Measurements from ENCODE around the gene SEMA3E.
"Not testable (repeated sequence)": the region's sequence is repeated elsewhere in the genome, so short reads cannot be mapped to it uniquely, and the experiment has no call there.

The SEMA3E gene

DNA sequence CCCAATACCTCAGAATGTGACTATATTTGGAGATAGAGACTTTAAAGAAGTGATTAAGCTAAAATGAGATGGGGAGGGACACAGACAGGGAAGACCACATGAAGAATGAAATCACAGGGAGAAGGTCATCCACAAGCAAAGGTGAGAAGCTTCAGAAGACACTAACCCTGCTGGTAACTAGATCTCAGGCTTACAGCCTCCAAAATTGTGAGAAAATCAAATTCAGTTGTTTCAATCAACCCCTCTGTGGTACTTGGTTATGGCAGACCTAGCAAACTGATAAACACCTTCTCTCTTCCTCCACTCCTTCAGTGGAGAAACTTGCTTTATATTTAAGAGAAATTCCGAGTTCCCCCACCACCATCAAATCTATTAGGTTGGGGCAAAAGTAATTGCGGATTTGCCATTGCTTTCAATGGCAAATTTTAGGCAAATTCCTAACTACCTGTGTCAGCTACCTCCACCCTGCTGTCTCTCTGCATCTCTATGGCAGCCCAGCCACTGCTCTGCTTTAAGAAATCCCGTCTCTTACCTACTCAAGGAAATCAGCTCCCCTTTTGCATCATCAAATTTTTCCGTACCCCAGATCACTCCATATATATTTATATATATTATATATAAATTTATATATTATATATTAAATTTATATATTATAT, 38.2 kb downstream of the SEMA3E start:
- Mint-ChIP-seq H3K36me3 (ENCODE audit: low read depth) (no peaks in the 10 kb centered on the region), H3K9me3 (no peaks in the 10 kb centered on the region), H3K27ac (no peak overlapping the region), H3K4me1 (ENCODE audit: low read depth) (no peaks in the 10 kb centered on the region), H3K27me3 (no peaks in the 10 kb centered on the region), H3K4me3 (no peak overlapping the region)

DNA sequence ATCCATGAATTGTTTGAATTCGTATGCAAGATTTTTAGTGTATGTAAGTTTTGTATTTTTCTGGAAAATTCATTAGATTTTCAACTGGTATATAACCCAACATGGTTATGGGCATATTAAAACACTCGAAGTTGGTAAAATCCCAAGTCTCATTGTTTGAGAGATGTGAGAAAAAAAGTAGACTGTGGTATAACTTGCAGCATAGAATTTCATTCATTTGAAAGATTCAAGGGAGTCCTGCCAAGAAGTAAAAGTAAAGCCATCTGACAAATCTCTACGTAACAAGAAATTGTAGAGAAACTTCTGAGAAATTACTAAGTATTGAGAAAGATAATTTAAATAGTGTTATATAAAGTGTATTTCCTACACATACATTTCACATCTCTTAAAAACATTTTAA, 40.2 kb downstream of the SEMA3E start:
- Mint-ChIP-seq H3K4me1 (ENCODE audit: low read depth) (no peaks in the 10 kb centered on the region), H3K27ac (no peak overlapping the region)

DNA sequence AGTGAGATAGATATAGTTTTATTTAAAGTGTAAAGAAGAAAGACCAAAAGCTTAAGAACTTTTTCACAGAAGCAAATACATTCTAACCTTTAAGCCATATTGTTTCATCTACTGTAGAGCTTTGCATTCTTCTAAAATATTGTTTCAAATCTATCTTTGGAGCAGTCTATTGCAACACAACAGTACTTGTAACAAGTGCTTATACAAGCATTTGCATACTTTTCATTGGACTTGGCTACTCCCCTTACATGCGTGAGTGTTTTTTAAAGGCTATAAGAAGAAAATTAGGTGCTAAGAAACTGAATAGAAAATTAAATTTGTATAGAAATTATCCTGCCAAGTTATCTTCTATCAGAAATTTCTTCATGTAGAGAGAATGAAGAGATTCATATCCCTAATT, 45.3 kb downstream of the SEMA3E start:
- Mint-ChIP-seq H3K36me3 (ENCODE audit: low read depth) (no peaks in the 10 kb centered on the region), H3K27ac (no peak overlapping the region), H3K4me1 (ENCODE audit: low read depth) (no peaks in the 10 kb centered on the region)

More for the DNA sequence above, 40.2 kb downstream of the SEMA3E start:
- no peaks in the 10 kb centered on the region for H3K36me3 Mint-ChIP-seq (ENCODE audit: low read depth)
- no peaks in the 10 kb centered on the region for H3K27me3 Mint-ChIP-seq
- H3K4me3 Mint-ChIP-seq, result no peak overlapping the region
- no peaks in the 10 kb centered on the region for H3K9me3 Mint-ChIP-seq

DNA sequence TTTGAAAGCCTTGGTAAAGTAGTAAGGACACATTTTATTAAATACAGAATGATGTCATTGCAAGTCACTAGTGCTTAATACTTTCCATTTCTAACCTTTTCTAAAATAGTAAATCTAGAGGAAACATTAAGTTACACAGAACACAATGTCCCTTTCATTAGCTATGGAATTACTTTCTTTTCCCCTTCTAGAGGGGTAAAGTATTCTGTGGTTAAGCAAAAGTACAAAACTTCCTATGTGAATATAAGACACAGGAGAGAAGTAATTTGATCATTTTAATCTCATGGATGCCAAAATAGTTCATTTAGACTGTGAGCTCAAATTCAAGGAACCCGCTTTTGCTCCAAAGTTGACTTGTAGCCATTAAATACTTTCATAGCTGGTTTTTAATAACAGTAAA, 49.8 kb downstream of the SEMA3E start:
- H3K36me3 Mint-ChIP-seq (ENCODE audit: low read depth), result no peaks in the 10 kb centered on the region
- no peaks in the 10 kb centered on the region for H3K27me3 Mint-ChIP-seq
- H3K4me1 Mint-ChIP-seq (ENCODE audit: low read depth), result no peaks in the 10 kb centered on the region
- H3K27ac Mint-ChIP-seq, result no peak overlapping the region
- H3K4me3 Mint-ChIP-seq, result no peak overlapping the region
- H3K9me3 Mint-ChIP-seq, result peaks cover 6% of the 10 kb centered on the region

More for the DNA sequence above, 45.3 kb downstream of the SEMA3E start:
- Mint-ChIP-seq H3K27me3 (no peaks in the 10 kb centered on the region), H3K9me3 (peaks cover 6% of the 10 kb centered on the region), H3K4me3 (no peak overlapping the region)

DNA sequence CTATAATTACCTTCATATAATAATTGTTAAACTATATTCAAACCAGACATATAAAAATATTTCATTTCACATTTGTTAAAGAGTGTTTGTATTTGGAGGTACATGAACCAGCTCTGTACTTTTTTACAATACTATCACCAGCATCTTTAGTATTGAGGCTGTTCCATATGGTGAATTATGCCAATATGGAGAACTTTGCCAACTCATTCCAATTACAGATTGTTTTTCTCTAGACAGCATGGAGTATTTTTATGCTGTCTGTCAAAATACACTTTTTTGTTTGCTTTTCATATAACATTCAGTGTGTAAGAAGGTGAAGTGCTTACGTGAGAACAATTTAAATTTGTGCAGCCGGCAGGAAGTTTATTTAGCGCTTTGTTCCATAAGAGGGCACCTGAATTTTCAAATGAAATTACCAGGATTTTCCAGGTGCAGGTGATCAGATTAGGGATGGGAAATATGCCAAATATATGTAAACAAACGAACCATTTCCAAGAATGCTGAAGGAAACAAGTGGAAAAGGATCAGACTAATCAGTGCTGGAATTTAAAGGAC, 54.9 kb downstream of the SEMA3E start:
- Mint-ChIP-seq H3K9me3 (no peaks in the 10 kb centered on the region), H3K4me1 (ENCODE audit: low read depth) (no peaks in the 10 kb centered on the region), H3K36me3 (ENCODE audit: low read depth) (no peaks in the 10 kb centered on the region), H3K27me3 (no peaks in the 10 kb centered on the region), H3K4me3 (no peak overlapping the region), H3K27ac (no peak overlapping the region)

DNA sequence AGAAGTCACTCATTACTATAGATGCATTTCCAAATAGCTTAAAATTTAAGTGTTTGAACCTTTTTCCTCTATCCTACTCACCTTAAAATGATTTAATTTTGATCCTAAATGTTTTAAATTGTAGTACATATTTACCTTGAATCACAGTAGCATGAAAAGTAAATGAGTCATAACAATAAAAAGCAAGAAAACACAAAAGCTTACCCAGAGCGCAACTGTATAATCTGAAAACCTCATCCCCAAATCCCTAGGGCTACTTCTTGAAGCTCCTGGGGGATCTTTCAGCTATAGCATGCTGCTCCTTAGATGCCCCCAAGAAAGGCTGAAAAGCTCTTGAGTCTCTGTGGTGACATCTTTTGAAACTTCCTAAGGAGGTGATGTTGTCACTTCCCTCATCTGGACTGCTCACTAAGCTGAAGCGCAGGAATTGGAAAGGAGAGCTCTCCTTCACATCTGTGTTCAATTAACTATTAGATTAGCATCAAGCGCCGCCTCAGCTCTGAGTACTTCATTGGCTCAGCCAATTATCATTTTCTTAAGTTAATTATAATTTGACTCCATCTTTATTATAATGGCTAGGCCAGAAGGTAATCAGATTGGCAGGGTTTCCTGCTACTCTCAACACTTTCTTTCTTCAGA, 60.2 kb downstream of the SEMA3E start:
- Mint-ChIP-seq H3K27me3 (no peaks in the 10 kb centered on the region), H3K36me3 (ENCODE audit: low read depth) (no peaks in the 10 kb centered on the region), H3K9me3 (no peaks in the 10 kb centered on the region), H3K4me1 (ENCODE audit: low read depth) (no peaks in the 10 kb centered on the region), H3K27ac (no peak overlapping the region), H3K4me3 (no peak overlapping the region)

DNA sequence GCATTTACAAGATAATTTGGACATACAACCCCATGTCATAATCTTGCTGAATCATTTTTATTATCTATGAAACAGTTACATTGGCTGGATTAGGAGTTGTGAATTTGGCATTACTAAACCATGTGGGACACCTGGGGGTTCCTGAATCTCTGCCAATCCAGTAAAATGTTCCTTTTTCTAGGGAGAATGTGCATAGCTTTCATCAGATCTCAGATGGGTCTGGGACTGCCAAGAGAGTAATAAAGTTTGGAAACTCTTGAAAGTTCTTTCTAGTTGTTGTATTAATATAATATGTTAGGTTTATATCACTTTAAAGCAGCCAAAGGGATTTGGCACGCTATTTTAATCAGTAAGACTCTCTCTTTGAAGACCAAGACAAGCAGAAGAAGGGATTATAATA, 62.7 kb downstream of the SEMA3E start:
- Mint-ChIP-seq H3K27me3 (no peaks in the 10 kb centered on the region), H3K9me3 (no peaks in the 10 kb centered on the region), H3K4me3 (no peak overlapping the region), H3K36me3 (ENCODE audit: low read depth) (no peaks in the 10 kb centered on the region), H3K4me1 (ENCODE audit: low read depth) (no peaks in the 10 kb centered on the region), H3K27ac (no peak overlapping the region)

DNA sequence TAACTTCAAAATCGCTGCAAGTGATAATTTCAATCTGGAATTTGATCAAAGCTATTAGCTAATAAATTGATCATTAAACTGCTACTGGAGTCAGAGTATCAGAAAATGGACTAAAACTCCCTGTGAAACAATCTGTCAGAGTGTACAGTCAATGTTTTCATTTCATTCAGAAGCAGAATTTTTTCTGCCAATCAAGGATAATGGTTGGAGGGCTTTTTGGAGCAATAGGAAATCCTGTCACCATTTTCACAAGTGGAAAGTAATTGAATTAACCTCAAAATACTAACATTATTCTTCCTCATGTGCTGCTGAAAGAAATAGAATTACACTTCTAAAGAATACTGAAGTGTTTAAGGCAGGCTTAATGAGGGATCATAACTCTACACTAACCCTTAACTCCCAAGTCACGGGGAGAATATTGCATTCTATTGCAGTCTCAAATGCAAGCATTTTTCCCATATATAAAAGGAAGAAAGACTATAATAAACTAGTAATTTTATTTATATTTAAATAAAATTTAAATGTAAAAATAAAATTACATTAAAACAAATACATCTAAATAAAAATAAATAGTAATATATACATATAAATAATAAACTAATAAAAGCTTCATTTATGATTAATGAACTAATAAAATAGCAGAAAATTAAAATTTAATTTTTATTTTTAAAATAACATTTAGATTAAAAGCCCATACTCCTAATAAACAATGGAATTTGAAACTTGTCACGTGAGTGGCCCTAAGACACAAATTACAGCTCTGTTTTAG, 67.1 kb downstream of the SEMA3E start:
- no peaks in the 10 kb centered on the region for H3K36me3 Mint-ChIP-seq (ENCODE audit: low read depth)
- H3K27me3 Mint-ChIP-seq, result no peaks in the 10 kb centered on the region
- no peaks in the 10 kb centered on the region for H3K4me1 Mint-ChIP-seq (ENCODE audit: low read depth)
- H3K27ac Mint-ChIP-seq, result no peak overlapping the region
- no peak overlapping the region for H3K4me3 Mint-ChIP-seq
- H3K9me3 Mint-ChIP-seq, result peaks cover 4% of the 10 kb centered on the region

DNA sequence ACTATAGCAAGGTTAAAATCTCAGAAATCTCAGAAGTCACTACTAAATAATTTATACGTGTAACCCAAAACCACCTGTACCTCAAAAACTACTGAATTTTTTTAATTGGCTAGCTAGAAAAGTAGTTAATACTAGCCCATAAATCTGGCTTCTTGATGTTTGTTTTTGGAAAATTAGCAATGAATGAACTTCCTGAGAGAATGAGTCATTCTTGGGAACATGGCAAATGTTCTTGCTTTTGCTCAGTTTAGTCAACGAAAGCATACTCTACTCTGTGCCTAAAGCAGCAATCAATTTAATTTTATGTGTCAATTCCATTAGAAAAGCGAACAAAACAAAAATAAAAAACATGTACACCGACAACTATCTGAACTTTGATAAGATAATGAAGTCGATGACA, 69.2 kb downstream of the SEMA3E start:
- H3K27ac Mint-ChIP-seq, result no peak overlapping the region
- peaks cover 4% of the 10 kb centered on the region for H3K9me3 Mint-ChIP-seq
- H3K4me1 Mint-ChIP-seq (ENCODE audit: low read depth), result no peaks in the 10 kb centered on the region
- H3K27me3 Mint-ChIP-seq, result no peaks in the 10 kb centered on the region
- H3K36me3 Mint-ChIP-seq (ENCODE audit: low read depth), result no peaks in the 10 kb centered on the region
- no peak overlapping the region for H3K4me3 Mint-ChIP-seq

DNA sequence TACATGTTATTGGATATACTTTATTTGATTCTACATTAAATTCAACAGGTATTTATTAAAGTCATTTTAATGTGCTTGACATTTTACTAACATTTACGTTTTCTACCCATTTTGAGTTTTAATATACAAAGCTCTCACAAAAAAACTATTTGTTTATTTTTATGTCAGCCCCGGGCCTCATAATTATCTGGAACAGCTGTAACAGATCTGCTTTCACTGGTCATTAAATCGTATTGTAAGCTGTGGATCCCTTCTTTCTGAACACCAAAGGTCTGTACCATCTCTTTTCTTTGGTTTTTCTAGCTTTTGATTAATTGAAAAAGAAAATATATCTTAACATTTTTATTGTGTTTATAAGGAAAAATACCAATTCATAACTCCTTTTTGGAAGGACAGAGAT, 73.5 kb downstream of the SEMA3E start:
- Mint-ChIP-seq H3K4me3 (no peak overlapping the region), H3K36me3 (ENCODE audit: low read depth) (no peaks in the 10 kb centered on the region), H3K27me3 (no peaks in the 10 kb centered on the region), H3K27ac (no peak overlapping the region), H3K9me3 (peaks cover 4% of the 10 kb centered on the region), H3K4me1 (ENCODE audit: low read depth) (no peaks in the 10 kb centered on the region)

DNA sequence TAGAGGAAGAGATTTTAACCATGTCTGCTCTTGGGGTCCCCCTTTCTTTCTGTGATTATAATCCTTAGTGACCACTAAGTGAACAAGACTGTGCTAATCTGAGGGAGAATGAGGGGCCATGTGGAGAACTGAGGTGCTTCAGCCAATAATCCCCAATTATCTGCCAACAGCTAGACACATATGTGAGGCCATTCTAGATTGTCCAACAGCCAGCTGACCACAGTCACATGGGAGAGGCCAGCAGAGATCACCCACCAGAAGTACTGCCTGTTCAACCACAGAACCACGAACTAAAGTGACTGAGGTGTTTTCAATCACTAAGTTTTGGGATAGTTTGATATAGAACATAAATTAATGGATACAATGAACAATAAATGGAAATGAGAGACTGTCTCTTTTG, 74.3 kb downstream of the SEMA3E start:
- no peak overlapping the region for H3K4me3 Mint-ChIP-seq
- H3K4me1 Mint-ChIP-seq (ENCODE audit: low read depth), result no peaks in the 10 kb centered on the region
- no peak overlapping the region for H3K27ac Mint-ChIP-seq
- H3K9me3 Mint-ChIP-seq, result peaks cover 3% of the 10 kb centered on the region
- no peaks in the 10 kb centered on the region for H3K27me3 Mint-ChIP-seq
- no peaks in the 10 kb centered on the region for H3K36me3 Mint-ChIP-seq (ENCODE audit: low read depth)

DNA sequence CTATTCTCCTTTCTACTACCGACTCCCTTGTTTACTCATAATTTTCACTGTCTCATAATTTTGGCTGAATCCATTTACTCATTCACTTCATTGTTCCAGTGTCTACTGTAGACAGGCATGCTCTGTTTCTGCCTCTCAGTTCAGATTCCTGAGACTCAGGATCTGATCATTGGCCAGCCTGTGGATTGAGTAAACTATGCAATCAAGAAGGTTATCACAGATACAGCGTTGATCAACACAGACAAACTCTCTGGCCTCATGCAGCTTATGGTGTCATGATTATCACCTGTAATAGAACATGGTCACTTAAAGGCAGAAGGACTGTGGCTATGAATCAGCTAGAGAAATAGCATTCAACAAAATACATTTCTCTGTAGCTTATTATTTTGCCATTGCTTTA, 86.0 kb downstream of the SEMA3E start:
- Mint-ChIP-seq H3K36me3 (ENCODE audit: low read depth) (no peaks in the 10 kb centered on the region), H3K4me1 (ENCODE audit: low read depth) (no peaks in the 10 kb centered on the region), H3K4me3 (no peak overlapping the region), H3K9me3 (no peaks in the 10 kb centered on the region), H3K27ac (no peak overlapping the region), H3K27me3 (no peaks in the 10 kb centered on the region)

DNA sequence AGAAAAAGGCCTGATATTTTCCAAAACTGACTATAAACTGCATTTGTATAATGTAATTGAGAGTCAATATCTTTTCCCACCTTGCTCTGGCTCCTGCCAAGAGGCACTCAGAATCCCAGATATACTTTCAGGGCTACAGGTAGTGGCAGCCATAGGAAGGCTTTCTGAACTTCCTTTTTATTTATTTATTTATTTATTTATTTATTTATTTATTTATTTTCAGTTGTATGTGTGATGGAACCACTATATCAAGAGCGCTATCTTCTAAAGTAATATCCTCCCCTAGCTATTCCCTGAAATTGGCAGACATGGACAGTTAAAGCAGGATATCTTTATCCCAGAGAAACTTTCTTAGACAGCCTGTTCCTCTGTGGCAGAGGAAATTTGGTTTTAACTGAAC, 86.7 kb downstream of the SEMA3E start:
- Mint-ChIP-seq H3K27ac (no peak overlapping the region), H3K4me1 (ENCODE audit: low read depth) (no peaks in the 10 kb centered on the region), H3K36me3 (ENCODE audit: low read depth) (no peaks in the 10 kb centered on the region), H3K9me3 (no peaks in the 10 kb centered on the region), H3K27me3 (no peaks in the 10 kb centered on the region), H3K4me3 (no peak overlapping the region)

DNA sequence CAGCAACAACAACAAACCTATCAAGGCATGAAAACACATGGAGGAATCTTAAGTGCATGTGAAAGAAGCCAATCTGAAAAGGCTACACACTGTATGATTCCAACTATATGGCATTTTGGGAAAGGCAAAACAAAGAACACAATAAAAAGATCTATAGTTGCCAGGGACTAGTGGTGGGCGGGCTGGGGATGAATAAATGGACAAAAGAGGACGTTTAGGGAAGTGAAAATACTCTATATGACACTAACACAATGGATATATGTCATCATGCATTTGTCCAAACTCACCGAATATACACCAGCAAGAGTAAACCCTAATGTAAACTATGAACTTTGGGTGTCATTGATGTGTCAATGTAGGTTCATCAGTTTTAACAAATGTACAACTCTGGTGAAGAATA, 89.1 kb downstream of the SEMA3E start:
- peaks cover 5% of the 10 kb centered on the region for H3K9me3 Mint-ChIP-seq
- no peaks in the 10 kb centered on the region for H3K36me3 Mint-ChIP-seq (ENCODE audit: low read depth)
- no peak overlapping the region for H3K27ac Mint-ChIP-seq
- no peaks in the 10 kb centered on the region for H3K4me1 Mint-ChIP-seq (ENCODE audit: low read depth)
- no peak overlapping the region for H3K4me3 Mint-ChIP-seq
- no peaks in the 10 kb centered on the region for H3K27me3 Mint-ChIP-seq

DNA sequence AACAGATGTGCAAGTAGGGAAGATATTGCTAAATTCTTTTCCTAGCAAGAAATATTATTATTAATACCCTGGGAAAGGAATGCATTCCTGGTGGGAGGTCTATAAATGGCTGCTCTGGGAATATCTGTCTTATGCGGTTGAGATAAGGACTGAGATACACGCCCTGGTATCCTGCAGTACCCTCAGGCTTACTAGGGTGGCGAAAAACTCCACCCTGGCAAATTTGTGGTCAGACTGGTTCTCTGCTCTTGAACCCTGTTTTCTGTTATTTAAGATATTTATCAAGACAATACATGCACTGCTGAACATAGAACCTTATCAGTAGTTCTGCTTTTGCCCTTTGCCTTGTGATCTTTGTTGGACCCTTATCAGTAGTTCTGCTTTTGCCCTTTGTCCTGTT, 96.4 kb downstream of the SEMA3E start:
- H3K27me3 Mint-ChIP-seq; H3K4me3 Mint-ChIP-seq; H3K9me3 Mint-ChIP-seq; H3K27ac Mint-ChIP-seq; H3K36me3 Mint-ChIP-seq (ENCODE audit: low read depth); H3K4me1 Mint-ChIP-seq (ENCODE audit: low read depth): not testable (repeated sequence)
